Esophagus mucosa (tissue), 1 donor: ENCODE data around the gene TM6SF1. TPM values are rescaled to one million over a fixed set of nuclear protein-coding genes. Genes with fewer than 3 reads are reported as not detected.
"Not testable (repeated sequence)": the region's sequence is repeated elsewhere in the genome, so short reads cannot be mapped to it uniquely, and the experiment has no call there.

Experiments
- ATAC-seq: fragments of 200-7000 bp; cut with Tn5 transposase; one replicate; pipeline ENCODE4 v1.9.1; 2020
- total RNA-seq: library from RNA; stranded (reverse); gene quantifications from one replicate; pipeline ENCODE4 v1.2.4, GENCODE V29; 2023
- donor health status: DM: yes; HTN: yes; CAD: no.

TM6SF1 gene
- total RNA-seq, 1 donor from 2014 or later: 0.48 TPM

DNA sequence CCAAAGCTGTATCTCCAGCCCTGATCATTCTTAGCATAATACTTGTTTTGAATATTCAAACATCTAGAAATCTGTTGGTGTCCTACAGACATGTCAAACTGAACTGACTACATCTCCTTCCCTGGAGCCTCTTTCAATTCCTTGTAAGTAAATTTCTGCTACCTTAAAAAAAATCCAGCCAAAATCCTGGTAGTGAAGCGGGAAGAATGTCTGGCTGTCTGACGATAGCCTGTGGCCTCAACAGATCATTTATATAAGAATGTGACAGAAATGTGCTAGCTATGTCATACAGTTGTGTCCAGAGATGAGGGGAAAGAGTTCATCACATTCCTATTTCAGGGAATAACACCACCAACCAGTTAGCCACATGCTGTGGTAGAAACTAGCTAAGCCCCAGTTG lies 18.6 kb upstream of the TM6SF1 start:
- ATAC-seq: no peak

DNA sequence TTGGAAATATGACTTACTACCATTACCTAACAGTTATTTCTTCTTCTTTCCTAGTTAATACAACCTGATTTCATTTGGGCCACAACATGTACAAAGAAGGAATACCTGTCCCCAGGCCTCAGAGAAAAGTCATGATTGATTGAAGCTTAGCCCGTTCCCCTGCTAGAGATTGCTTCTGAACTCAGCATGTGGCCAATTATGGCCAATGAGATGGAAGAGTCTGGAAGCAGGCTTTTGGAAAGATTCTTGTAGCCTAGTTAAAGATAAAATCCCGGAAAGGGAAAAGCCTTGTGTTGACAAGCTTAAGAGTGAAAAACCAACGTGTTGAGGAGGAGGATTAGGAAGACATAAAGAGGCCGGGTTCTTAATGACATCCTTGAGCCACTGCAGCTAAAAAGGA lies 17.0 kb upstream of the TM6SF1 start:
- ATAC-seq: no peak

DNA sequence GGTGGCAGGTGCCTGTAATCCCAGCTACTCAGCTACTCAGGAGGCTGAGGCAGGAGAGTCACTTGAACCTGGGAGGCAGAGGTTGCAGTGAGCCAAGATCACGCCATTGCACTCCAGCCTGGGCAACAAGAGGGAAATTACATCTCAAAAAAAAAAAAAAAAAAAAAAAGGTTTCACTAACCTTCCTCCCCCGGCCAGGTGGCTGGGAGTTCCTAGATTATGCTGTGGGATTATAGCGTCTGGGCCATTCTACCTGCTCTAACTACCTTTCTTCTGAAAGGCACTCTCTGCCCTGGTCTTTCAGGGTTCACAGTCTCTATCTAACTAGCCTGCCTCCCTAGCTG lies 15.5 kb upstream of the TM6SF1 start:
- not testable (repeated sequence) for ATAC-seq

DNA sequence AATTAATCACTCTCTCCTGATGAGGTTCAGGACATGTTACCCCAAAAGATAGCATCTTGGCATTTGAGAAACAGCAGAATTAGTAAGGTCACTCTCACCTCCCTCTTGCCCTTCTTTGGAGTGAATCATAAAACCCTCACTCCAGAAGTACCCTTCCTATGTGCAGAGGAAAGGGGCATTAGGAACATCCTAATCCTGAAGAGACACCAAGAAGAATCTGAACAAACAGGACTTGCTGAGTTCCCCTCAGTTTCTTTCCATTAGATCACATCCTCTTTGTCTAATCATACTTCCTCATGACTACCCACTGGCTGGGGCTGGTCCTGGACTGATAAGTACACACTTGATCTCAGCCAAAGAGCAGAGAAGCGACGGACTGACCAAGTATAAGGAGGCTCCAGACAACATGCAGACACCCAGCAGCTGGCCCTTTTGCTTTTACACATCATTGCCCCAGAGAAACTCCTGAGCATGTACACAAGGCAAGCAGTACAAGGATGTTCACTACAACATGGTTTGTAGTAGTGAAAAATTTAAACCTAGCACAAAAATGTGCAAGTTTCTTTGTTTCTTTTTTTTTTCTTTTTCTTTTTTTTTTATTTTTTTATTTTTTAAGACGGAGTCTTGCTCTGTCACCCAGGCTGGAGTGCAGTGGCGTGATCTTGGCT lies 15.0 kb upstream of the TM6SF1 start:
- peak; percentile 65 for ATAC-seq

DNA sequence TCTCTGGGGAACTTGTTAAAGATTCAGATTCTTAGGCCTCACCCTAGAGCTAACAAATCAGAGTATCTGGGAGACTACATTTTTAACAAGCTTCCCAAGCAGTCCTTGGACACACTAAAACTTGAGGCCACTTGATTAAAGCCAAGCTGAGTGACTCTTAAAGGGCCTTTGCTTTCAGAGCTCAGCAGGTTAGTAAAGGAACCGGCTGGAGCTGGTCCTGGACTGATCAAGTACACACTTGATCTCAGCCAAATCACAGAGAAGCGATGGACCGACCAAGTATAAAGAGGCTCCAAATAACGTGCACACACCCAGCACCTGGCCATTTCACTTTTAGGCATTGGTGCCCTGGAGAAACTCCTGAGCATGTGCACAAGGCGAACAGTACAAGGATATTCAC lies 12.9 kb upstream of the TM6SF1 start:
- ATAC-seq: no peak

DNA sequence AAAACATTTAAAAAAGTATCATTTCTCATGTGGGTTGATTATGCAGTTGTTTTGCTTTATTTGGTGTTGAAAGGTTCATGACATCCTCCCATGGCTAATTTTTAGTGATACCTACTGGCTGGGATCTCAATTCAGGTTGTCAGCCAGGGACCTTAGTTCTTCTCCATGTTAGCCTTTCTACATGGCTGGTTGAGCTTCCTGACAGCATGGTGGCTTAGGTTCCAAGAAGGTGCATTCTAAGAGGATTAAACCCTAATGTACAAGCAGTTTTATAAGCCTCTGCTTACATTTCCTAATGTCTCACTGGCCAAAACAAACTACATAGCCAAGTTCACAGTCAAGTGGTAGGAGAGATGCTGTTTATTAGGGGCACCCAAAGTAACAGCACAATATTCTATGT lies 9.4 kb upstream of the TM6SF1 start:
- no peak for ATAC-seq

DNA sequence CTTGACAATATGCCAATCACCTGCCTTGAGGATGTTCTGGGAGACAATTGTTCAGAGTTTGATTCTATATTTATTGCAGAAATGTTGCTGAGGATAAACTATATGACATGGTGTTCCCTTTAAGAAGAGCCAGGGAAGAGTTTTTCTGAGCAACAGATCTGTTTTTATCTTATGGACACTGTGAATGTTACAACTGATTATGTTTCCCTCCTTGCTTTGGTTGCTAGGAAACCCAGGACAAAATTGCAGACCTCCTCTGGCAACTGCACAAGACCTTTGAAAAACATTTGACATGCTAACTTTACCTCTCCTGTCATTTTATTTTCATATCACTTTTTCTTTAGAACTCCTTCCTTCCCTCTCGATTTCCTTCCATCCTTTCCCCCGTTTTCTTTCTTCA lies 8.2 kb upstream of the TM6SF1 start:
- ATAC-seq: no peak

DNA sequence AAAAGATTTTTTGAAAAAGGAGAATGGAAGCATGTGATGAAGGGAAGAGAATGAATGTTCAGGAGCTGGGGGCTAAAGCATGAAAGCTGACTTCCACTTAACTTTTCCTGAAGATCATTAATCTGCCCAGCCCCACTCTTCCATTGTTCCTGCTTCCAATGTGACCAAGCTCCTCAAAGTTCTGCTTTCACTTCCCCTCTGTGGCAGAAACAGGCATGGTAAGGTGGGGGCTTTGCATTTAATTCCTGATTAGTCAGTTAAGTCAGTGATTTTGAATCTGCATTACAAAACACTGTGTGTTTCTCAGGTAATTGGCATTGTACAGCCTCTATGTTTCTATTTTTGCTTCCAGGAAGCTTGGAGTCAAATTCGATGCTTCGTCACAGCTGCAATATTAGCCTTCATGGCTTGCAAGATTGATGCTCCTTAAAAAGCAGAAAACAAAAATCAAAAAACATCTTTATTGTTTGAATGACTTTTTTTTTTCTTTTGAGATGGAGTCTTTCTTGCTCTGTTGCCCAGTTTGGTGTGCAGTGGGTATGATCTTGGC lies 7.3 kb upstream of the TM6SF1 start:
- ATAC-seq: no peak

DNA sequence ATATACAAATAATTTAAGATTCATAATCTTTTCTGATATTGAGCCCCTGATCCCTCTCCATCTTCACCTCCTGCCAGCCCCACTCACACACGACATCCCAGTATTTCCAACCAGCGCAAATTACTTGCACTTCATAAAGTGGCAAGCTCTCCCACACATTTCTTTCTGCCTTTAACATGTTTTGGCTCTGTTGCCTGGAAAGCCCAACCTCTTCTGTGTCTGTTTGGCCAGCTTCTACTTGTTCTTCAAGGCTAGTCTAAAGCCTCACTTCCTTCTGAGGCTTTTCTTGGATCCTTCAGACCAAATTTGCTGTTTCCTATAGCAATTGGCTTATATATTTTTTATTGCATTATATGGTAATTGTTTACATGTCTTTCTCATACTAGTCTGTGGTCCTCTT lies 5.1 kb upstream of the TM6SF1 start:
- ATAC-seq: no peak

DNA sequence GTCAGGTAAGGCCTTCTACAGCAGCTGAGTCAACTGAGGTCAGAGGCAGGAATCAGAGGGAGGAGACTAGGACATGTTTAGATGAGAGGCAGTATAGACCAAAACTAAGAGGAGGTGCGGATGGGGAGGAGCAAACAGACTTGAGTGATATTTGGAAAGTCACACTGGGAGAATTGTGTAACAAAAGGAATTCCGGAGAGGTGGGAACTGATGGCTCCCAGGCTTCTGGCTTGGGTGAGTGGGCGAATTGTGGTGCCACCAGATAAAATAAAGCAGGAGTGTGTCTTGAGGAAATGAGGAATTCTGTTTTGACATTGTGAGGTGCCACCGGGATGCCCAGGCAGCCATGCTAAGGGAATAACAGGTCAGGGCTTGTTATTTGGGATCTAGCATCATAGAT lies 3.3 kb upstream of the TM6SF1 start:
- no peak for ATAC-seq

DNA sequence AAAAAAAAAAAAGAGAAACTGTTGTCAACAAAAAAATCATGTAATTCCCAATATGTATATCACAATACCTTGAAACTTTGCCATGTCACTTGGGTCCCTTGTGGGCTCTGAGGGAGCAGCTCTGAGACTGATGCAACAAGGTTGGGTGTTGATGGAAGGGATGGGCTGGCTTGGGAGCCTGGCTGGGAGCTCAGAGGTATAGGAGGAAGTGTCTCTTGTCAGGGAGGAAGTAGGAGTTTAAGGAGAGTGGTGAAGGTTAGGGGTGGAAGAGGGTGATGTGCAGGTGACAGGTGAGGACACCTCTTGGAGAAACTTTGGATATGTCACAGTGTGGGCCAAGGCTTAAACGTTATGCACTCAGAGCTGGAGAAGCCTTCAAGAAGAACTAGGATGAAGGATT lies 2.0 kb upstream of the TM6SF1 start:
- no peak for ATAC-seq

DNA sequence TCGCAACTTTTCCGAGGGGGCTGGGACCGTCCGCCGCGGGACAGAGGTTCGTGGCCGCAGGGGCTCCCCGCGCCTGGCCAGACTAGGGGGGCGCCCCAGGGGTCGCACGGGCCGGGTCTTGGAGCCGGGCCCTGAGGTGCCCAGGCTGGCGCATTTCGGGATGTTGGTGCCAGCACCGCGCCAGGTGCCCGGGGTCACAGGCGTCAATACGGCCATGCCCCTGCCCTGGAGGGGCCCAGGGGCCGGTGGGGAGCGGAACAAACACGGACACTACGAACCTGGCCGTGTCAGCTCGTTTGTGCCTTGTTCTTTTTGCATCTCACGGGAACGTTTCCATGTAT lies 366 bp downstream of the TM6SF1 start:
- ATAC-seq: no peak

DNA sequence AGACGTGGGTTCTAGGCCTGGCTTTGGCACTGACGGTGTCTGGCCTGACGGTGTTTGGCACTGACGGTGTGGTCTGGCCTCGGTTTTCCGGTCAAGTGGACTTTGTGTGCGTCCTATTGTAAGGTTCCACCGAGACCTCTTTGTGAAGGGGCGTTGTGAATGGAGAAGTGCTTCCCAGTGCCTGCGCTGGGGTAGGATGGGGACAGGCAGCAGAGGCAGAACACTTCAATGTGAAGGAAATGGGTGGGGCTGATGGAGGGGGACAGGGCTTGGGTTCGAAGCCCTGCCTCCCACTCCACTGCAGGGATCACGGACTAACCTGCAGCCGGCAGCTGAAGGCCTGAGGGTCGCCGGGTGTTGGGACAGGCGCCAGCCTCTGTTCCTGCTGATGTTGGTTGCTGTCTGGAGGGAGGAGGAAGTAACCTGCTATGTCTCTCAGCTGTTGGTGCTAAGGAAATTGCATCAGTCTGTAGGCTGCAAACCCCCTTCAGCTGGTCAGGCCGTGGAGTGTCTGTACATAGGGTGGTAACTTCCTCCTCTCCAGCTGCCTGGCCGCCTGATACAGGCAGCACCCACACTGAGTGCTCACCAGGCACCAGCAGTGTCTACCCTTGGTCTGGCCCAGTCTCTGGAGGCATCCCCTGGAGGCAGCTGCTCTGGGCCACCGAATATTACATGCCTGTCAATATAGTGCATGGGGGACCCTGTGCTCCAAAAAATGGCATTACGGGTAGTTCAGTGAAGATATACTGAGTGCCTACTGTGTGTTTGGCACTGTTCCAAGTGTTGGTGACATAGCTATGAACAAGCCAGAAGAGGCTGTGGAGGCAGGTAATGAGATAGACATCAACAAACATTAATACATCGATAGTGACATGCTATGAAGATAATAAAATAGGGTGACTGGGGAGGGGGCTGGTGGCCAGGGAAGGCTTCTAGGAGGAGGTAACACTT lies 1.1 kb downstream of the TM6SF1 start:
- peak; percentile 62 for ATAC-seq

DNA sequence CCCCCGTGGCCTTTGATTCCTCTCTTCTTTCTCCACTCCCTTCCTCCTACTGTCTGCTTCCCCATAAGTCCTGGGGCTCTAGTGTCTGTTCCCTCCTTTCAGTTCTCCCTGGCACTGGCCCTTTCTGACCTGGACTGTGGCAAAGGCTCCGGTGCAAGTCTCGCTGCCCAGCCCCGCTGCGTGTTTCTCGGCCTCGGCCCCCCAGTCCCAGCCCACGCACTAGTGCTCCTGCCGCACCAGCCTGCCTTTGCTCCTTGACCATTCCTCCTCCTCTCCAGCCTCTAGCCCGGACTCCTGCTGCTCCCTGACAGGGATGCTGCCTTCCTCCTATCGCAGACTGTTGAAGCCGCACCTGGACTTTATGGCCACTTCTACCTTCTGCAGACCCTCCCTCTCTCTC lies 2.1 kb downstream of the TM6SF1 start:
- no peak for ATAC-seq

DNA sequence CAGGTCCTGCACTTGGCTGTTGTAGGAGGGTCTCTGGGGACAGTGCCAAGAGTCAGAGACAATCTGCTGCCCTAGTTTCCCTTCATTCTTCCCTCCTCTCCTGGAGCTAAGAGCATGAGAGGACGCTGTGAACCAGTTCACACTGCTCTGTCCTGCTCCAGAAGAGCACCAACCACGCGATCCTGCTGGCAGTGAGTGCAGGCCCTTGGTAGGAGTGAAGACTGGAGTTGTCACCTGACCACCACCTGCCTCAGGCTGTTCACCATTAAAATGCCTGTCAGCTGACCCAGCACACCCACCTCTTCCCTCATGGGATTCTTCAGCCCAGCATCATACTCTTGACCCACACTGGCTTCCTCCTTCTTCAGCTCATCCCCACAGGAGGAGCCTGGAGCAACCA lies 2.9 kb downstream of the TM6SF1 start:
- ATAC-seq: no peak

DNA sequence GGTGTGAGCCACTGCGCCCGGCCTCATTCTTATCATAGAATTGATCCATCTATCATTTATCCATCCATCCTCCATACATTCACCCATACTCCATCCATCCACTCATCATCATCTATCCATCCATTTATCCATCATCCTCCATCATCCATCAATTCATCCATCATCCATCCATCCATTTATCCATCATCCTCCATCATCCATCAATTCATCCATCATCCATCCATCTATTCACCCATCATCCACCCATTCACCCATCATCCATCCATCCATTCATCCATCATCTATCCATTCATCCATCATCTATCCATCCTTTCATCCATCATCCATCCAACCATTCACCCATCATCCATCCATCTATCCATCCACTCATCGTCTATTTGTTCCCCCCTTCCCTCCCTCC lies 3.7 kb downstream of the TM6SF1 start:
- ATAC-seq: no peak

DNA sequence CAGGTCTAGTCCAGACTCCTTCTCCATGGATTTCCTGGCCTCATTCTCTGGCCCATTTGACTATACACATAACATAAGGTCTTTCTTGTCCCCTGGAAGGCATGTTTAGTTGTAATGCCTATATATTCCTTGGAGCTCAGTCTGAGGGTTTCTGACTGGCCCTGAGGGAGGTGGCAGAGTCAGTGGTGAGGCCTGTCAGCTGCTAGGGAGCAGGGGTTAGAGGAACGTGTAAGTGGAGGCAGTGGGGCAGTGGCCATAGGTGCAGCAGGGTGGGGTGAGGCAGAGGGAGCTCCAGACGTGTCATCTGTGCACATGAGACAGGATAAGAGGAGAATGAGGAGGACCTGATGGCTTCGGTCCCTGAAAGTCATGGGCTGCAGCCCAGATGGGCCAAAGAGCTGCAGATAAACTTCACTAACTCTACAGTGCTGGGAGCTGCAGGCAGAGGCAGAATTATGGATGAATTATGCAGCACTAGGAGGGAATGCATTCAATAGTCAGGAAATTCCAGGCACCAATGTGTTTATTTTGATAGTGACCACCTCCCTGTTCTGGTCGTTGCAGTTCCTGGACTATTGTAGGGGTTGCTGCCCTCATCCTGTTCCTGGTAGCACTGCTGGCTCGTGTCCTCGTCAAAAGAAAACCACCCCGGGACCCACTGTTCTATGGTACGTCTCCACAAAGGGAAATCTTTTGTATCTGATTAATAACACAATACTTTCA lies 4.9 kb downstream of the TM6SF1 start:
- peak; percentile 19 for ATAC-seq

DNA sequence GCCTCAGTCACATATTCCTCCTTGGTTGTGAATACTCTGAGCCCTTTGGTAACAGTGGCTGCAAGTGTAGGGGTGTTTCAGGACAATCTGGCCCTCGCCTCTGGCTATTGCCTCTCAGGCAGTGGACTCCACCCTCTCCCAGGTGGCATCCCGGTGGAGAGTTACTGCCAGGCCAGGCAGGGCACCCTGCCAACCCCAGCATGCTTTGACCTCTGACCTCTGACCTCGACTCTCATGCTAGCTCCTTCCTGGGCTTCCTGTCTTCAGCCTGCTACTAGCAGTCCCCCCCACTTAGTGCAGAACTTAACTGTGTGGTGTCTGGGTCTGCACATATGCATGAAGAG lies 5.5 kb downstream of the TM6SF1 start:
- no peak for ATAC-seq

DNA sequence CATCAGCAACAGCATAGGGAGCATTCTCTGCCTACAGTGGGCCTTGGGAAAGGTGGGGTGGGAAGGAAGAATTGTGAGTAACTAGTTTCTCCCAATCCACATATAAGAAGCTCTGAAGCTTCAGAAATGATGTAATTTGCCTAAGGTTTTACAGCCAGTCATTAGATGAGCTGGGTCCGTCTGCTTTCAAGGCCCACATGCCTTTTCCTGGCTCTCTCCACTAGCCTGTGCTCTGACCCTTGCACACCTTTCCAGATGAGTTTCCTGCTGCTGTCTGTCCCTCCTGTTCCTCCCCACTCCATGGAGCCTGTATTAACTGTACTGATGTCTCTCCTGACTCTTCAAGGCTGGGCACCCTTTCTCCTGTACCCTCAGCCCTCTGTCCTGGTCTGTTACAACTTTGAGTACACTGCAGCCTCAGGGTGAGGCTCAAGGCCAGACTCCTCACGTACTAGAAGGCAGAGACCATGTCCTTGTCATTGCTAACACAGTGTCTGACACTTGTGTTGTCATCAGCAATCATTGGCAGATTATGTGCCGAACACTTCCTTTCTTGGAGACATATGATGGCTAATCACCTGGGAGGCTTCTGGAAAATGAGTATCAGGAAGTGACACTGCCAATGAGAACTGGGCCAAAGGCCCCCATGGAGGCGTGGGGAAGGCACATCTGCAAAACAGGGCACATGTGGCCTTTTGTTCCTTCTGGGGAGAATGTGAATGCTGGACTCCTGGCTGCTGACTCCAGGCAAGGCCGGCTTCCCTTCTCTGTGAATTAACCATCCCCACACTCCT lies 6.6 kb downstream of the TM6SF1 start:
- ATAC-seq: no peak

DNA sequence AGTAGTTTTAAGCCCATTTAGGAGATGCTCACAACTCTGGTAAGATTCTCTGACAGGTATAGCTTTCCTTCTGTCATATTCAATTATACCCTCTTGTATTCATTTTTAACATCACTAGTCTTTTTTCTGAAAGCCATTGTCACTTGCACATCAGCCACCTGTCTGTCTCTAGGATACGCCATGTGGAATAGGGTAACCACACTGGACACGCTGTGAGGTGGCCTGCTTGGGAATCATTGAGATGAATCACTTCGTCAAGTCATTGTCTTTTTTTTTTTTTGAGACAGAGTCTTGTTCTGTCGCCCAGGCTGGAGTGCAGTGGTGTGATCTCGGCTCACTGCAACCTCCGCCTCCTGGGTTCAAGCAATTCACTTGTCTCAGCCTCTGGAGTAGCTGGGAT lies 7.4 kb downstream of the TM6SF1 start:
- ATAC-seq: no peak

DNA sequence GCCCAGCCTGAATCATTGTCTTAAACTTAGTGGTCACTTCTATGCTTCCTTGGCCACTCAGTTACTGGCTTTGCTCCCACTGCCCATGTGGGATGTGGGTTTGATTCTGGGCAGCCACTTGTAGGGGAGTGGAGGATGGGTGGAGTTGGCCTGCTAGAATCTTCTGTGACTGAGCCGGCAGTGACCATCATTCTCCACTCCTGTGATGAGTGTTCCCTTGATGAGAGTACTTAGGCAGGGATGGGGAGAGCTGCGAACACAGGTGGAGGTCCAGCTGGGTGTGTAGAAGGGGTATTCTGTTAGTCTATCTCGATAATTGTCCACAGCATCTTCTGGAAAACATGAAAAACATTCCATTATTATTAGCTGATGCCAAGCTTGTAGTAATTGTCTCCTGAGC lies 8.0 kb downstream of the TM6SF1 start:
- ATAC-seq: no peak

DNA sequence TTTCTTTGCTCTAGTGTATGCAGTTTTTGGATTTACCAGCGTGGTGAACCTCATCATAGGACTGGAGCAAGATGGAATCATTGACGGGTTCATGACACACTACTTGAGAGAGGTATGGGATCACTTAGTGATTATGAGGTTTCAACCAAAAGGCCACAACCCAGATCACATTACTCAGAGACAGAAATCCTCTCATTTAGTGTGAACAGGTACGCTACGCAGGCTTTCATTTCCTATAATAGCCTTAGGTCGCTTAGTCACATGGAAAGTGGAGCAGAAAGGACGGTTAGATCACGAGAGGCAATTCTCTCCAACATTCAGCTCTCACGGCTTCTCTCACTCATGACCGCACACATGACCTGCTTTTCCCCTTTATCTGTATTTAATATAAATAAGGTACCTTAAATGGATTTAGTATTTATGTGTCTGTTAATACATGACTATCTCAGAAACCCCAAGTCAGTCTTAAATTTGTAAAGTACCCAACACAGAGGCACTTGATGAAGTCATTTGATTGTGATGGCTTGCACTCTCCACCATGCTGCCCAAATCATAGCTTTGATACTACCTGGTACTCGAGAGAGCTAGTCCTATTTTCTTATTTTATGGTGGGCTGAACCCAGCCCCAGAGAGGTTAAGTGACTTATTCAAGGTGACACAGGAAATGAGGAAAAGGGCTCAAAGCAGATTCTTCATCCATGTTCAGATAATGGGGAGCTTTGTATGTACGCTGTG lies 8.6 kb downstream of the TM6SF1 start:
- ATAC-seq: no peak
